Thyroid gland (tissue), 4 donors: Measurements from ENCODE around the gene IKZF1.

ENCODE experiments used
- CTCF ChIP-seq, 6 experiments: fragments of 200-600 bp in 3 of 6; fragments of 450-650 bp in 3 of 6; sonication (generic) in 3 of 6; IDR thresholded peaks; one replicate each; pipeline ENCODE4 v1.5.1; 2016 to 2019; ENCODE audit warnings: antibody characterized with exemption in 6 of 6, mild to moderate bottlenecking in 2 of 6, inconsistent platforms in 1 of 6, moderate library complexity in 1 of 6
- POLR2A ChIP-seq, 2 donors: fragments of 450-650 bp; IDR thresholded peaks; one replicate each; pipeline ENCODE4 v1.6.1; 2017; ENCODE audit warnings: antibody characterized with exemption in 2 of 2, mild to moderate bottlenecking in 2 of 2, moderate library complexity in 1 of 2

- TF ChIP-seq CTCF (IDR thresholded peaks at IDR 0.05) (no peak), POLR2A (IDR thresholded peaks at IDR 0.05) (no peak)
These were observed 66.4 kb downstream of the IKZF1 start for GRCh38 chr7:50370884-50371283.
